K562 (cell line): ENCODE results near the gene CLDN5. TPM values are rescaled to one million over a fixed set of nuclear protein-coding genes. Genes with fewer than 3 reads are reported as not detected.

Experiments used
- ATAC-seq: fragments of 200-7000 bp; cut with Tn5 transposase; 3 replicates; pipeline ENCODE4 v1.9.1; 2020; ENCODE audit warnings: moderate library complexity
- BruUV-seq: library from RNA; stranded (reverse); fragments of 400-500 nt; replicated peaks from 2 replicates; lab custom pipeline; 2021; lab: Mats Ljungman, UMichigan
- CTCF ChIA-PET: fragments of 300-600 bp; formaldehyde crosslinking; extraction: SDS; loops from one replicate; lab custom pipeline; 2021; ENCODE audit warnings: low intra/inter-chr PET ratio; lab: Yijun Ruan, JAX
- POLR2A ChIA-PET: fragments of 300-600, 350-650 bp; sonication (Branson Sonifier 250); formaldehyde crosslinking; extraction: SDS; loops from one replicate; lab custom pipeline; 2021; ENCODE audit warnings: antibody characterized with exemption, inconsistent platforms; lab: Yijun Ruan, JAX
- DNase-seq, 4 experiments: peaks; one replicate each; pipeline versions ENCODE4 v3.0.0 to v3.0.0-alpha.2; 2011 to 2018; ENCODE audit warnings: low spot score in 3 of 4, mixed read lengths in 3 of 4; ENCODE audit errors: extremely low read depth in 1 of 4
- FAIRE-seq: peaks from 2 replicates; lab custom pipeline; 2011; peaks lifted over from hg19 to GRCh38; lab: Jason Lieb, UNC
- H2AFZ ChIP-seq: 2 replicates; pipeline ENCODE4 v1.6.0; 2011; ENCODE audit warnings: low read depth, low read length, control low read depth, inconsistent platforms
- H3K27ac ChIP-seq: fragments of 200-600 bp; 3 replicates; pipeline ENCODE4 v1.8.0; 2011; ENCODE audit warnings: low read depth, mild to moderate bottlenecking, control low read depth, inconsistent platforms, low read length, moderate library complexity, mixed read lengths; ENCODE audit errors: extremely low read depth
- H3K27me3 ChIP-seq, 2 experiments: fragments of 300-600 bp in 1 of 2; 2 replicates in 1 of 2; 3 replicates in 1 of 2; pipeline versions ENCODE4 v1.6.0 to v1.8.0; 2011; ENCODE audit warnings: inconsistent platforms in 2 of 2, low read length in 2 of 2, mild to moderate bottlenecking in 1 of 2, mixed read lengths in 1 of 2, moderate library complexity in 1 of 2; ENCODE audit not compliant: control insufficient read depth in 2 of 2, insufficient read depth in 2 of 2
- H3K36me3 ChIP-seq: fragments of 300-600 bp; 3 replicates; pipeline ENCODE4 v1.8.0; 2011; ENCODE audit warnings: mild to moderate bottlenecking, low read length, inconsistent platforms; ENCODE audit not compliant: control insufficient read depth, insufficient read depth
- H3K4me1 ChIP-seq, 2 experiments: fragments of 200-600 bp in 1 of 2; replicated peaks in 1 of 2; 2 replicates in 1 of 2; 3 replicates in 1 of 2; pipeline versions ENCODE4 v1.5.1 to v1.8.0; 2011; ENCODE audit warnings: inconsistent platforms in 2 of 2, low read length in 2 of 2, mild to moderate bottlenecking in 1 of 2, mixed read lengths in 1 of 2, moderate library complexity in 1 of 2; ENCODE audit not compliant: control insufficient read depth in 2 of 2, insufficient read depth in 2 of 2
- H3K4me2 ChIP-seq: 2 replicates; pipeline ENCODE4 v1.6.1; 2011; ENCODE audit warnings: low read length, control low read depth, inconsistent platforms, mixed read lengths; ENCODE audit not compliant: insufficient read depth
- H3K4me3 ChIP-seq: fragments of 200-600 bp; sonication (generic), shearing (Covaris generic); 2 replicates; pipeline ENCODE4 v1.5.1; 2016; ENCODE audit warnings: control low read depth, inconsistent platforms
- H3K79me2 ChIP-seq: fragments of 200-600 bp; 3 replicates; pipeline ENCODE4 v1.8.0; 2011; ENCODE audit warnings: low read length, inconsistent platforms; ENCODE audit not compliant: control insufficient read depth, insufficient read depth
- H3K9ac ChIP-seq, 2 experiments: 2 replicates each; pipeline versions ENCODE4 v1.6.0 to v1.6.1; 2011; ENCODE audit warnings: low read depth in 2 of 2, low read length in 2 of 2, control low read depth in 1 of 2, inconsistent platforms in 1 of 2, mild to moderate bottlenecking in 1 of 2, mixed read lengths in 1 of 2; ENCODE audit not compliant: insufficient read depth in 1 of 2
- H3K9me1 ChIP-seq: one replicate; pipeline ENCODE4 v1.6.0; 2011; ENCODE audit warnings: inconsistent platforms, mild to moderate bottlenecking, low read length, moderate library complexity; ENCODE audit not compliant: control insufficient read depth, insufficient read depth
- H3K9me3 ChIP-seq: replicated peaks from 2 replicates; pipeline ENCODE4 v1.5.1; 2011; ENCODE audit warnings: low read depth, low read length, inconsistent platforms; ENCODE audit not compliant: control insufficient read depth, insufficient read depth
- H4K20me1 ChIP-seq: replicated peaks from 2 replicates; pipeline ENCODE4 v1.6.1; 2011; ENCODE audit warnings: low read length, inconsistent platforms, mixed read lengths; ENCODE audit not compliant: control insufficient read depth, insufficient read depth
- ATF1 ChIP-seq, 2 experiments: fragments of 450-650 bp in 1 of 2; IDR thresholded peaks; 2 replicates each; pipeline ENCODE4 v1.6.1; 2016; ENCODE audit warnings: missing compliant biosample characterization in 1 of 2, missing genetic modification characterization in 1 of 2
- ATF2 ChIP-seq: sonication (generic); formaldehyde crosslinking; IDR thresholded peaks from 2 replicates; pipeline ENCODE4 v1.8.1; 2022; ENCODE audit warnings: missing genetic modification reagents
- CREB1 ChIP-seq, 2 experiments: sonication (generic) in 1 of 2; formaldehyde crosslinking in 1 of 2; IDR thresholded peaks; 2 replicates each; pipeline versions ENCODE4 v1.6.1 to v1.8.0; 2012 to 2022; ENCODE audit warnings: inconsistent platforms in 1 of 2, mild to moderate bottlenecking in 1 of 2, missing genetic modification reagents in 1 of 2, moderate library complexity in 1 of 2
- CREBBP ChIP-seq: IDR thresholded peaks from one replicate; pipeline ENCODE4 v1.6.1; 2012; ENCODE audit warnings: low read depth, mild to moderate bottlenecking, control low read depth, inconsistent platforms, low read length
- CTBP1 ChIP-seq: fragments of 450-650 bp; IDR thresholded peaks from 2 replicates; pipeline ENCODE4 v1.6.1; 2016; ENCODE audit warnings: borderline replicate concordance
- FOXA3 ChIP-seq, 2 experiments: fragments of 450-650 bp in 1 of 2; sonication (generic) in 1 of 2; formaldehyde crosslinking; IDR thresholded peaks in 1 of 2; conservative IDR thresholded peaks in 1 of 2; 2 replicates each; pipeline versions ENCODE4 v1.4.0 to v1.8.0; 2020 to 2022; ENCODE audit warnings: mild to moderate bottlenecking in 2 of 2, missing genetic modification reagents in 1 of 2
- FOXP1 ChIP-seq: sonication (generic); formaldehyde crosslinking; IDR thresholded peaks from 2 replicates; pipeline ENCODE4 v1.8.0; 2022; ENCODE audit warnings: mild to moderate bottlenecking, missing genetic modification reagents
- GTF2E2 ChIP-seq: fragments of 200-800 bp; sonication (Bioruptor generic); IDR thresholded peaks from 2 replicates; pipeline ENCODE4 v1.6.1; 2016; ENCODE audit warnings: missing genetic modification characterization, missing compliant biosample characterization
- JUN ChIP-seq, 2 experiments: sonication (generic) in 1 of 2; formaldehyde crosslinking in 1 of 2; IDR thresholded peaks; 2 replicates each; pipeline versions ENCODE4 v1.6.1 to v1.8.0; 2012 to 2022; ENCODE audit warnings: borderline replicate concordance in 2 of 2, mild to moderate bottlenecking in 2 of 2, improper control_type of control experiment in 1 of 2, low read depth in 1 of 2, low read length in 1 of 2, missing genetic modification reagents in 1 of 2
- KAT7 ChIP-seq: sonication (generic); formaldehyde crosslinking; IDR thresholded peaks from 2 replicates; pipeline ENCODE4 v1.8.0; 2022; ENCODE audit warnings: missing genetic modification reagents, mild to moderate bottlenecking, borderline replicate concordance
- PHTF2 ChIP-seq: fragments of 250-450 bp; sonication (Bioruptor Pico); IDR thresholded peaks from 2 replicates; pipeline ENCODE4 v1.5.0; 2021; ENCODE audit warnings: mild to moderate bottlenecking
- SMARCC2 ChIP-seq: fragments of 450-650 bp; IDR thresholded peaks from 2 replicates; pipeline ENCODE4 v1.6.1; 2017; ENCODE audit warnings: antibody characterized with exemption, moderate library complexity, mild to moderate bottlenecking, low read depth
- ZNF212 ChIP-seq: fragments of 450-650 bp; formaldehyde crosslinking; IDR thresholded peaks from 2 replicates; pipeline ENCODE4 v1.4.0; 2020; ENCODE audit warnings: mild to moderate bottlenecking
- ZNF592 ChIP-seq: fragments of 450-650 bp; IDR thresholded peaks from 2 replicates; pipeline ENCODE4 v1.6.1; 2017; ENCODE audit warnings: antibody characterized with exemption, mild to moderate bottlenecking
- WGBS: fragments of 100-300 bp; shearing (Covaris generic); methylation state at CpG from one replicate; pipeline ENCODE4 v1.1.6; 2016; ENCODE audit warnings: low coverage, mixed read lengths; ENCODE audit not compliant: insufficient coverage; ENCODE audit errors: missing lambda C conversion rate; 5-methylcytosine and 5-hydroxymethylcytosine counted together
- in situ Hi-C: fragments of 300-500 bp; cut with MboI; formaldehyde crosslinking; loops from 4 replicates; pipeline ENCODE4 v1.15.0; 2018; ENCODE audit warnings: inconsistent platforms, mixed read lengths
- intact Hi-C: fragments of 100-400 bp; cut with micrococcal nuclease; formaldehyde crosslinking; loops from 2 replicates; pipeline ENCODE4 v1.14.2; 2022
- polyA plus RNA-seq, 8 experiments: library from polyadenylated mRNA; depleted of rRNA in 4 of 8; stranded (reverse) in 5 of 8; unstranded in 3 of 8; fragments of >200 nt; fragmentation: Nextera tagmentation in 2 of 8; fragmentation: Illumina TruSeq in 1 of 8; extraction: Ambion mirVana in 2 of 8; extraction: Trizol in 1 of 8; gene quantifications; 2 replicates each; pipeline versions ENCODE4 v1.2.1 to v1.2.3, GENCODE V29; 2011 to 2014; ENCODE audit warnings: inconsistent platforms in 1 of 8, missing spikeins in 1 of 8
- total RNA-seq, 7 experiments: library from RNA; depleted of rRNA in 6 of 7; stranded (reverse); fragments of >200 nt in 6 of 7; fragmentation: Illumina TruSeq in 2 of 7; extraction: Trizol in 2 of 7; gene quantifications; 2 replicates each; pipeline versions ENCODE4 v1.2.1 to v1.2.3, GENCODE V29; 2011 to 2021; ENCODE audit warnings: low replicate concordance in 1 of 7

Gene CLDN5
- total and polyA plus RNA-seq, 9 of the 15 experiments (the other 6 are each of a cell fraction or from before 2014, with no cell fraction given): 0.20 TPM; not detected in 8

GRCh38 chr22:19527861-19528417 lies 3.7 kb upstream of the CLDN5 start:
- H2AFZ ChIP-seq: no peak overlapping the region
- ATAC-seq: peak; percentile 8; the same call in 2 of the 3 replicates
- H3K9me1 ChIP-seq: no peaks in the 10 kb centered on the region
- H3K36me3 ChIP-seq: no peaks in the 10 kb centered on the region
- intact Hi-C loops (no loop called here), in situ Hi-C loops (no loop called here)
- H3K4me2 ChIP-seq: no peak overlapping the region
- peaks cover 45 to 63% of the 10 kb centered on the region in 2 experiments for H3K27me3 ChIP-seq
- DNase-seq: peak in 2 of 4 experiments; percentile 39 to 45
- no peaks in the 10 kb centered on the region for H3K79me2 ChIP-seq
- BruUV-seq: no TSS peak
- no peak overlapping the region for H3K4me3 ChIP-seq
- H3K27ac ChIP-seq: no peak overlapping the region
- ChIA-PET CTCF (no interaction called here), POLR2A (interaction anchor here (0.7 to 2.4 kb wide), 7 partner anchors 10 to 105 kb away, joined by 3 to 17 read pairs (median 3); no protein-coding TSS in a partner anchor)
- no peak for FAIRE-seq
- H4K20me1 ChIP-seq: peaks cover 17% of the 10 kb centered on the region
- 12% methylated on average over 17 of the region's 17 CpGs for WGBS
- peak overlapping the region in 1 of 2 experiments; percentile 79; a peak in 2 of 4 replicates for H3K9ac ChIP-seq
- H3K4me1 ChIP-seq: peaks cover 0 to 35% of the 10 kb centered on the region in 2 experiments; a peak in 3 of 5 replicates
- H3K9me3 ChIP-seq: no peaks in the 10 kb centered on the region
- no peak for TF ChIP-seq ATF1 (CRISPR knock-in tag; IDR thresholded peaks at IDR 0.05)
- TF ChIP-seq ATF1 (tag; IDR thresholded peaks at IDR 0.05): no peak
- no peak for TF ChIP-seq SMARCC2
- TF ChIP-seq FOXA3 (CRISPR knock-in tag; conservative IDR thresholded peaks at IDR 0.05 in 1 of 2, IDR thresholded peaks at IDR 0.05 in 1 of 2): peak in 1 of 2 experiments; percentile 6; a peak in 1 of 4 replicates
- no peak for TF ChIP-seq KAT7 (CRISPR knock-in tag)
- TF ChIP-seq CREB1 (IDR thresholded peaks at IDR 0.05): no peak
- 0 out of 2 replicates have a peak, but pooled peaks have one; percentile 37 for TF ChIP-seq CREB1 (CRISPR knock-in tag; IDR thresholded peaks at IDR 0.05)
- 0 out of 2 replicates have a peak, but pooled peaks have one; percentile 27 for TF ChIP-seq CTBP1
- no peak for TF ChIP-seq ZNF592
- TF ChIP-seq CREBBP: no peak
- no peak for TF ChIP-seq JUN (IDR thresholded peaks at IDR 0.05; ENCODE audit: borderline replicate concordance, low read depth, low read length)
- peak; percentile 83; the same call in 1 of the 2 replicates for TF ChIP-seq JUN (CRISPR knock-in tag; IDR thresholded peaks at IDR 0.05; ENCODE audit: borderline replicate concordance)
- TF ChIP-seq GTF2E2 (tag): 0 out of 2 replicates have a peak, but pooled peaks have one; percentile 25
- TF ChIP-seq PHTF2 (CRISPR knock-in tag): peak; percentile 44; the same call in 1 of the 2 replicates
- 0 out of 2 replicates have a peak, but pooled peaks have one; percentile 52 for TF ChIP-seq FOXP1 (CRISPR knock-in tag)
- 0 out of 2 replicates have a peak, but pooled peaks have one; percentile 57 for TF ChIP-seq ATF2 (CRISPR knock-in tag)
- no peak for TF ChIP-seq ZNF212 (CRISPR knock-in tag)
